Esophagus muscularis mucosa (tissue), 3 donors: ENCODE results near the gene PTMS.

ENCODE experiments used
- CTCF ChIP-seq, 3 experiments: fragments of 200-600 bp in 2 of 3; fragments of 450-650 bp in 1 of 3; sonication (generic) in 2 of 3; IDR thresholded peaks; one replicate each; pipeline ENCODE4 v1.5.1; 2017 to 2019; ENCODE audit warnings: antibody characterized with exemption in 3 of 3, mild to moderate bottlenecking in 2 of 3, moderate library complexity in 1 of 3
- POLR2A ChIP-seq: fragments of 450-650 bp; IDR thresholded peaks from one replicate; pipeline ENCODE4 v1.6.1; 2017; ENCODE audit warnings: antibody characterized with exemption, moderate library complexity, mild to moderate bottlenecking, low read depth

DNA sequence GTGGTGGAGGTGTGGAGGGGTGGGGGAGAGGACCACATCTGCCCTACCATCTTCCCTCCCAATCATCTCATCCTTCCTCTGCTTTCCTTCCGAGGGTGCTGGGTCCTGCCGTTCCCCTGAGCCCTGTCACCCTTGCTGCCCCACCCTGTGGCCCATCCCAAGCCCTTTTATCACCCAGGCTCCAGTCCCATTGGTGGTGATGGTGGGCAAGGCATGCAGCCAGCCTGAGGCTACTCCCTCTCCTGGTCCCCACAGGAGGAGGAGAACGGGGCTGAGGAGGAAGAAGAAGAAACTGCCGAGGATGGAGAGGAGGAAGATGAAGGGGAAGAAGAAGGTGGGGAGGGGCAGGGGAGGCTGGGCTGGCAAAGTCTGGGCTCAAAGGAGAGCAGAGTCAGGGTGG, 3.5 kb downstream of the PTMS start:
- TF ChIP-seq CTCF (IDR thresholded peaks at IDR 0.05), result no peak
- no peak for TF ChIP-seq POLR2A
